HepG2 (cell line): ENCODE measurements around the gene NOL4L. TPM values are rescaled to one million over a fixed set of nuclear protein-coding genes. Genes with fewer than 3 reads are reported as not detected.

ENCODE experiments used
- GFI1 ChIP-seq: sonication (generic); formaldehyde crosslinking; IDR thresholded peaks from 2 replicates; pipeline ENCODE4 v1.5.0; 2020; ENCODE audit warnings: missing genetic modification reagents, mild to moderate bottlenecking, borderline replicate concordance
- GTF2F1 ChIP-seq: fragments of 150-350 bp; IDR thresholded peaks from 2 replicates; pipeline ENCODE4 v1.6.1; 2014; ENCODE audit warnings: low read length
- HHEX ChIP-seq: IDR thresholded peaks from 2 replicates; pipeline ENCODE4 v1.6.1; 2016; ENCODE audit warnings: control low read depth
- LCORL ChIP-seq, 2 experiments: fragments of 450-650 bp in 1 of 2; sonication (generic) in 1 of 2; formaldehyde crosslinking in 1 of 2; IDR thresholded peaks; 2 replicates each; pipeline versions ENCODE4 v1.5.0 to v1.6.1; 2017 to 2020; ENCODE audit warnings: antibody characterized with exemption in 1 of 2, missing genetic modification reagents in 1 of 2
- MXD4 ChIP-seq: IDR thresholded peaks from 2 replicates; pipeline ENCODE4 v1.6.1; 2016; ENCODE audit warnings: mild to moderate bottlenecking, missing biosample characterization, missing genetic modification reagents
- NFATC3 ChIP-seq: sonication (generic); formaldehyde crosslinking; IDR thresholded peaks from 2 replicates; pipeline ENCODE4 v1.5.1; 2020; ENCODE audit warnings: mild to moderate bottlenecking, missing genetic modification reagents
- NFIB ChIP-seq: sonication (generic); formaldehyde crosslinking; IDR thresholded peaks from 2 replicates; pipeline ENCODE4 v1.9.0; 2021; ENCODE audit warnings: missing genetic modification reagents, mild to moderate bottlenecking, borderline replicate concordance
- PCBP2 ChIP-seq: fragments of 200-400 bp; formaldehyde crosslinking; optimal IDR thresholded peaks from 2 replicates; pipeline ENCODE3; 2018; ENCODE audit warnings: low read length, low read depth; ENCODE audit not compliant: poor library complexity, severe bottlenecking
- PTBP1 ChIP-seq: fragments of 200-400 bp; formaldehyde crosslinking; IDR thresholded peaks from 2 replicates; pipeline ENCODE4 v1.6.1; 2018; ENCODE audit warnings: low read length, low read depth; ENCODE audit not compliant: poor library complexity, severe bottlenecking
- SAP130 ChIP-seq: IDR thresholded peaks from 2 replicates; pipeline ENCODE4 v1.6.1; 2016; ENCODE audit warnings: low read depth
- THYN1 ChIP-seq: sonication (generic); formaldehyde crosslinking; IDR thresholded peaks from 2 replicates; pipeline ENCODE4 v1.8.1; 2023; ENCODE audit warnings: low read depth, mild to moderate bottlenecking, moderate library complexity, missing genetic modification reagents, borderline replicate concordance
- ZBTB42 ChIP-seq: sonication (generic); formaldehyde crosslinking; IDR thresholded peaks from 2 replicates; pipeline ENCODE4 v1.5.0; 2020; ENCODE audit warnings: mild to moderate bottlenecking, missing genetic modification reagents
- ZFAT ChIP-seq: sonication (generic); formaldehyde crosslinking; conservative IDR thresholded peaks from 2 replicates; pipeline ENCODE4 v1.8.1; 2023; ENCODE audit warnings: missing genetic modification reagents, inconsistent platforms
- ZFYVE20 ChIP-seq: sonication (generic); formaldehyde crosslinking; IDR thresholded peaks from 2 replicates; pipeline ENCODE4 v1.8.0; 2023; ENCODE audit warnings: low read depth, mild to moderate bottlenecking, moderate library complexity, missing genetic modification reagents, borderline replicate concordance
- ZNF468 ChIP-seq: sonication (generic); formaldehyde crosslinking; IDR thresholded peaks from 2 replicates; pipeline ENCODE4 v1.8.0; 2022; ENCODE audit warnings: mild to moderate bottlenecking, moderate library complexity, missing genetic modification reagents
- ZSCAN31 ChIP-seq: sonication (generic); formaldehyde crosslinking; IDR thresholded peaks from 2 replicates; pipeline ENCODE4 v1.5.0; 2020; ENCODE audit warnings: low read depth, mild to moderate bottlenecking, missing genetic modification reagents
- polyA plus RNA-seq, 8 experiments: library from polyadenylated mRNA; depleted of rRNA in 3 of 8; stranded (reverse) in 7 of 8; unstranded in 1 of 8; fragments of >200 nt; fragmentation: Illumina TruSeq in 4 of 8; extraction: Trizol in 4 of 8; gene quantifications; 2 replicates each; pipeline versions ENCODE4 v1.2.1 to v1.2.3, GENCODE V29; 2011 to 2016; ENCODE audit warnings: low read depth in 4 of 8, missing spikeins in 1 of 8, mixed read lengths in 1 of 8; ENCODE audit not compliant: insufficient read depth in 1 of 8
- total RNA-seq, 5 experiments: library from RNA; depleted of rRNA; stranded (reverse); fragments of >200 nt; fragmentation: Illumina TruSeq; extraction: Trizol; gene quantifications; 2 replicates each; pipeline ENCODE4 v1.2.3, GENCODE V29; 2016; ENCODE audit warnings: low read depth in 1 of 5
- TF ChIP-seq, protein P1 (sequence below): sonication (generic); formaldehyde crosslinking; IDR thresholded peaks from 2 replicates; pipeline ENCODE4 v1.5.0; 2020; ENCODE audit warnings: missing genetic modification reagents
- TF ChIP-seq, protein P2 (sequence below): sonication (generic); formaldehyde crosslinking; IDR thresholded peaks from 2 replicates; pipeline ENCODE4 v1.4.0; 2020; ENCODE audit warnings: missing genetic modification reagents, borderline replicate concordance
- TF ChIP-seq, protein P3 (sequence below): sonication (generic); formaldehyde crosslinking; IDR thresholded peaks from 2 replicates; pipeline ENCODE4 v1.5.1; 2020; ENCODE audit warnings: missing genetic modification reagents, mild to moderate bottlenecking, borderline replicate concordance
- TF ChIP-seq, protein P4 (sequence below): sonication (generic); formaldehyde crosslinking; IDR thresholded peaks from 2 replicates; pipeline ENCODE4 v1.9.0; 2021; ENCODE audit warnings: missing genetic modification reagents, mild to moderate bottlenecking, borderline replicate concordance
- TF ChIP-seq, protein P5 (sequence below): sonication (generic); formaldehyde crosslinking; IDR thresholded peaks from 2 replicates; pipeline ENCODE4 v1.4.0; 2020; ENCODE audit warnings: mild to moderate bottlenecking, missing genetic modification reagents
- TF ChIP-seq, protein P6 (sequence below): sonication (generic); formaldehyde crosslinking; IDR thresholded peaks from 2 replicates; pipeline ENCODE4 v1.8.0; 2022; ENCODE audit warnings: mild to moderate bottlenecking, missing genetic modification reagents, moderate library complexity

NOL4L gene
- total and polyA plus RNA-seq, 2 of the 13 experiments (the other 11 are each of a cell fraction or from before 2014, with no cell fraction given): 16.6 to 35.4 TPM

DNA sequence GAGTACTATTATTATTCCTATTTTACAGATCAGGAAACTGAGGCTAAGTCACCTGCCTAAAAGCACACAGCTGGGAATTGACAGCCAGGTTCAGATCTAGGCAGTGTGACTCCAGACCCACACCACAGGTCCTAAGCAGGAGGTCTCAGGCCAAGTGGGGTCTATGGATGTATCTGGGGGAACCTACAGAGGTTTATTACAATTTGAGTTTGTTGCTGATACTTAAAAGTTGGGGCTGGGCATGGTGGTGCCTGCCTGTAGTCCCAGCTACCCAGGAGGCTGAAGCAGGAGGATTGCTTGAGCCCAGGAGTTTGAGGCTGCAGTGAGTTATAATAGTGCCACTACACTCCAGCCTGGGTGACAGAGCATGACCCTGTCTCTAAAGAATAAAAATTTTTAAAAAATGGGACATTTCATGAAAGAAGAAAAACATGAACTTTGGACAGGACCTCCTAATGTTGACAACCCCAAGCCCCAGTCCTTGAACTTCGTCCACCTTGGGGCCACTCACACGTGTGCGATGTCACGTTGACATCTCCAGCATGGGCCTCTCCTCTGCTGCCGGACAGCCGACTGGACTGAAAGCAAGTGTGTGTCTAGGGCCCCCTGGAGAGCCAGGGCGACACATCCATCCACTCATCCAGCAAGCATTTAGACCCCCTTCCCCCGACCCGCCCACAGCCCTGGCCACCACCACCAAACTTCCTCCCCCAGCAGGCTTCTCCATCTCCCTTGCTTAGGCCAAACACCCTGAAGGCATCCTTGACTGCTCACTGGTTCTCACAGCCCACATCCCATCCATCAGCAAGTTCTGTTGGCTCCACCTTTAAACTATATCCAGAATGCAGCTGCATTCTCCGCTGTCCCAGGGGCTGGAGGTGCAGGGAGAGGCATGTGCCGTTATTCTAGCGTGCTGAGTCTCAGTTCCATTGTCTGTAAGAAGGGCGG is 40.0 kb downstream of the NOL4L start (continued):
- TF ChIP-seq, protein P1, sequence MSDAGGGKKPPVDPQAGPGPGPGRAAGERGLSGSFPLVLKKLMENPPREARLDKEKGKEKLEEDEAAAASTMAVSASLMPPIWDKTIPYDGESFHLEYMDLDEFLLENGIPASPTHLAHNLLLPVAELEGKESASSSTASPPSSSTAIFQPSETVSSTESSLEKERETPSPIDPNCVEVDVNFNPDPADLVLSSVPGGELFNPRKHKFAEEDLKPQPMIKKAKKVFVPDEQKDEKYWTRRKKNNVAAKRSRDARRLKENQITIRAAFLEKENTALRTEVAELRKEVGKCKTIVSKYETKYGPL: no peak
- peak; percentile 98 for TF ChIP-seq MXD4 (CRISPR knock-in tag)
- peak; percentile 75; the same call in 1 of the 2 replicates for TF ChIP-seq GFI1
- TF ChIP-seq, protein P2, sequence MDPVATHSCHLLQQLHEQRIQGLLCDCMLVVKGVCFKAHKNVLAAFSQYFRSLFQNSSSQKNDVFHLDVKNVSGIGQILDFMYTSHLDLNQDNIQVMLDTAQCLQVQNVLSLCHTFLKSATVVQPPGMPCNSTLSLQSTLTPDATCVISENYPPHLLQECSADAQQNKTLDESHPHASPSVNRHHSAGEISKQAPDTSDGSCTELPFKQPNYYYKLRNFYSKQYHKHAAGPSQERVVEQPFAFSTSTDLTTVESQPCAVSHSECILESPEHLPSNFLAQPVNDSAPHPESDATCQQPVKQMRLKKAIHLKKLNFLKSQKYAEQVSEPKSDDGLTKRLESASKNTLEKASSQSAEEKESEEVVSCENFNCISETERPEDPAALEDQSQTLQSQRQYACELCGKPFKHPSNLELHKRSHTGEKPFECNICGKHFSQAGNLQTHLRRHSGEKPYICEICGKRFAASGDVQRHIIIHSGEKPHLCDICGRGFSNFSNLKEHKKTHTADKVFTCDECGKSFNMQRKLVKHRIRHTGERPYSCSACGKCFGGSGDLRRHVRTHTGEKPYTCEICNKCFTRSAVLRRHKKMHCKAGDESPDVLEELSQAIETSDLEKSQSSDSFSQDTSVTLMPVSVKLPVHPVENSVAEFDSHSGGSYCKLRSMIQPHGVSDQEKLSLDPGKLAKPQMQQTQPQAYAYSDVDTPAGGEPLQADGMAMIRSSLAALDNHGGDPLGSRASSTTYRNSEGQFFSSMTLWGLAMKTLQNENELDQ (CRISPR knock-in tag): 0 out of 2 replicates have a peak, but pooled peaks have one; percentile 0
- TF ChIP-seq NFATC3: no peak
- no peak for TF ChIP-seq ZFAT (CRISPR knock-in tag)
- TF ChIP-seq NFIB: no peak
- TF ChIP-seq ZSCAN31 (CRISPR knock-in tag): peak; percentile 94
- TF ChIP-seq ZFYVE20 (CRISPR knock-in tag): no peak
- TF ChIP-seq HHEX (CRISPR knock-in tag): peak; percentile 91
- TF ChIP-seq, protein P3, sequence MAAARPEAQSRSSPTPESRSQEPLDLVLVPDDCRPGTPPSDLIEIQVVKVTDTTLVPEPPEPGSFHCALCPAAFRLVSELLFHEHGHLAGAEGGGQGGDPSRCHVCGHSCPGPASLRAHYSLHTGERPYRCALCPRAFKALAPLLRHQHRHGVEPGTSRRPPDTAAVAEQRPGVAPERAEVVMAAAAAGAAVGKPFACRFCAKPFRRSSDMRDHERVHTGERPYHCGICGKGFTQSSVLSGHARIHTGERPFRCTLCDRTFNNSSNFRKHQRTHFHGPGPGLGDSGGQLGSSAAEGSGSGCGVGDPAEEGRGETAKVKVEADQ (CRISPR knock-in tag): peak; percentile 90
- TF ChIP-seq, protein P4, sequence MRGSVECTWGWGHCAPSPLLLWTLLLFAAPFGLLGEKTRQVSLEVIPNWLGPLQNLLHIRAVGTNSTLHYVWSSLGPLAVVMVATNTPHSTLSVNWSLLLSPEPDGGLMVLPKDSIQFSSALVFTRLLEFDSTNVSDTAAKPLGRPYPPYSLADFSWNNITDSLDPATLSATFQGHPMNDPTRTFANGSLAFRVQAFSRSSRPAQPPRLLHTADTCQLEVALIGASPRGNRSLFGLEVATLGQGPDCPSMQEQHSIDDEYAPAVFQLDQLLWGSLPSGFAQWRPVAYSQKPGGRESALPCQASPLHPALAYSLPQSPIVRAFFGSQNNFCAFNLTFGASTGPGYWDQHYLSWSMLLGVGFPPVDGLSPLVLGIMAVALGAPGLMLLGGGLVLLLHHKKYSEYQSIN (CRISPR knock-in tag): no peak
- peak; percentile 62; the same call in 1 of the 2 replicates for TF ChIP-seq ZBTB42 (CRISPR knock-in tag)
- TF ChIP-seq PTBP1: no peak
- peak; percentile 99 for TF ChIP-seq SAP130 (CRISPR knock-in tag)
- TF ChIP-seq ZNF468: 0 out of 2 replicates have a peak, but pooled peaks have one; percentile 17
- TF ChIP-seq LCORL (IDR thresholded peaks at IDR 0.05): peak; percentile 55
- peak; percentile 100 for TF ChIP-seq LCORL (CRISPR knock-in tag; IDR thresholded peaks at IDR 0.05)
- TF ChIP-seq PCBP2: no peak
- TF ChIP-seq, protein P5, sequence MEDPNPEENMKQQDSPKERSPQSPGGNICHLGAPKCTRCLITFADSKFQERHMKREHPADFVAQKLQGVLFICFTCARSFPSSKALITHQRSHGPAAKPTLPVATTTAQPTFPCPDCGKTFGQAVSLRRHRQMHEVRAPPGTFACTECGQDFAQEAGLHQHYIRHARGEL (CRISPR knock-in tag): 0 out of 2 replicates have a peak, but pooled peaks have one; percentile 20
- no peak for TF ChIP-seq GTF2F1
- TF ChIP-seq, protein P6, sequence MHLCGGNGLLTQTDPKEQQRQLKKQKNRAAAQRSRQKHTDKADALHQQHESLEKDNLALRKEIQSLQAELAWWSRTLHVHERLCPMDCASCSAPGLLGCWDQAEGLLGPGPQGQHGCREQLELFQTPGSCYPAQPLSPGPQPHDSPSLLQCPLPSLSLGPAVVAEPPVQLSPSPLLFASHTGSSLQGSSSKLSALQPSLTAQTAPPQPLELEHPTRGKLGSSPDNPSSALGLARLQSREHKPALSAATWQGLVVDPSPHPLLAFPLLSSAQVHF (CRISPR knock-in tag): no peak
- peak; percentile 44; the same call in 1 of the 2 replicates for TF ChIP-seq THYN1 (CRISPR knock-in tag)
